Lower leg skin (tissue), 4 donors: ENCODE measurements around the gene F7. TPM values are rescaled to one million over a fixed set of nuclear protein-coding genes. Genes with fewer than 3 reads are reported as not detected.

Source experiments
- DNase-seq, 2 donors: peaks; one replicate each; pipeline ENCODE4 v3.0.0-alpha.2; 2019; ENCODE audit warnings: low spot score in 2 of 2
- H3K4me3 ChIP-seq: fragments of 200-600 bp; sonication (generic); 2 replicates; pipeline ENCODE4 v1.5.1; 2017; ENCODE audit warnings: mild to moderate bottlenecking, low read depth; ENCODE audit not compliant: poor library complexity, severe bottlenecking
- POLR2A ChIP-seq, 2 donors: fragments of 450-650 bp; IDR thresholded peaks; one replicate each; pipeline ENCODE4 v1.6.1; 2016 to 2017; ENCODE audit warnings: antibody characterized with exemption in 2 of 2, mild to moderate bottlenecking in 1 of 2, moderate library complexity in 1 of 2
- WGBS, 2 donors: methylation state at CpG; one replicate each; pipeline ENCODE4 v1.1.5; 2018; 5-methylcytosine and 5-hydroxymethylcytosine counted together
- intact Hi-C: fragments of 100-400 bp; cut with DNase I; formaldehyde crosslinking; loops from one replicate; pipeline ENCODE4 v1.15.0; 2023; ENCODE audit warnings: low total_unique reads
- total RNA-seq, 4 donors: library from RNA; depleted of rRNA; stranded (reverse); fragments of >200 nt; gene quantifications; one replicate each; pipeline ENCODE4 v1.1.0, GENCODE V29; 2016
- TF ChIP-seq, protein P1 (sequence below), 3 donors: fragments of 450-650 bp; IDR thresholded peaks; one replicate each; pipeline ENCODE4 v1.5.1; 2016; ENCODE audit warnings: antibody characterized with exemption in 3 of 3, mild to moderate bottlenecking in 3 of 3, moderate library complexity in 2 of 3

Gene F7
- total RNA-seq, 4 donors from 2014 or later: 0.13 TPM; not detected in 3

GRCh38 chr13:113086031-113086750 is 19.4 kb upstream of the F7 start:
- intact Hi-C loops: no loop called here
- DNase-seq: no peak
- 83 to 89% methylated on average over 23 to 31 of the region's 32 CpGs for WGBS, 2 donors
- no peak for TF ChIP-seq POLR2A (IDR thresholded peaks at IDR 0.05)
- TF ChIP-seq, protein P1, sequence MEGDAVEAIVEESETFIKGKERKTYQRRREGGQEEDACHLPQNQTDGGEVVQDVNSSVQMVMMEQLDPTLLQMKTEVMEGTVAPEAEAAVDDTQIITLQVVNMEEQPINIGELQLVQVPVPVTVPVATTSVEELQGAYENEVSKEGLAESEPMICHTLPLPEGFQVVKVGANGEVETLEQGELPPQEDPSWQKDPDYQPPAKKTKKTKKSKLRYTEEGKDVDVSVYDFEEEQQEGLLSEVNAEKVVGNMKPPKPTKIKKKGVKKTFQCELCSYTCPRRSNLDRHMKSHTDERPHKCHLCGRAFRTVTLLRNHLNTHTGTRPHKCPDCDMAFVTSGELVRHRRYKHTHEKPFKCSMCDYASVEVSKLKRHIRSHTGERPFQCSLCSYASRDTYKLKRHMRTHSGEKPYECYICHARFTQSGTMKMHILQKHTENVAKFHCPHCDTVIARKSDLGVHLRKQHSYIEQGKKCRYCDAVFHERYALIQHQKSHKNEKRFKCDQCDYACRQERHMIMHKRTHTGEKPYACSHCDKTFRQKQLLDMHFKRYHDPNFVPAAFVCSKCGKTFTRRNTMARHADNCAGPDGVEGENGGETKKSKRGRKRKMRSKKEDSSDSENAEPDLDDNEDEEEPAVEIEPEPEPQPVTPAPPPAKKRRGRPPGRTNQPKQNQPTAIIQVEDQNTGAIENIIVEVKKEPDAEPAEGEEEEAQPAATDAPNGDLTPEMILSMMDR (IDR thresholded peaks at IDR 0.05): no peak
- no peak overlapping the region for H3K4me3 ChIP-seq

DNA sequence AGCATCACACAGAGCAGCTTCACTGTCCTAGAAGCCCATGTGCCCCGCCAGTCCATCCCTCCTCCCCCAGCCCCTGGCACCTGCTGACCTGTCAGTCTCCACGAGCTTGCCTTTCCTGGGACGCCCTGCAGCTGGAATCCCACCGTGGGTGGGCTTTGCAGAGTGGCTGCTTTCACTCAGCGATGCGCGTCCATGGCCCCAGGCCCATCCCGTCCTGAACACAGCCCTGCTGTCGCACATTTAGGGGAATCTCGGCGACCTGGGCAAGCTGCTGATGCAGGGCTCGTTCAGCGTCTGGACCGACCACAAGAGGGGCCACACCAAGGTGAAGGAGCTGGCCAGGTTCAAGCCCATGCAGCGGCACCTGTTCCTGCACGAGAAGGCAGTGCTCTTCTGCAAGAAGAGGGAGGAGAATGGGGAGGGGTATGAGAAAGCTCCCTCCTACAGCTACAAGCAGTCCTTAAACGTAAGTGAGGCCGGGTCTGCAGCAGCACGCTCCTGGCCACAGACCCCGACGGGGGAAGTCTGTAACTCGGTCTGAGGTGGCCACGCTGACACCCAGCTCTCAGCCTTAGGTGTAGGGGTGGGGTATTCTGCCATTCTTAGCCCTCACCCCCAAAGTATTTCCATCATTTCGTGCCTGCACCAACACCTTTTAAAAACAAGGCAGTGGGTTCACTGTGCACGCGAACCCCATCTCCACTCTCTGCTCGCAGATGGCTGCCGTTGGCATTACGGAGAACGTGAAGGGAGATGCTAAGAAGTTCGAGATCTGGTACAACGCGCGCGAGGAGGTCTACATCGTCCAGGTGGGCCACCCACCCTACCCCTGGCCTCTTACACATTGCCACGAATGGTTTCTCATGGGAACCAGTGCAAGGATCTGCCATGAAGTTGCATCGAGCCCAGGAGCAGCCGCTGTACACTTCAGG is 18.3 kb upstream of the F7 start:
- intact Hi-C loops: no loop called here
- 92 to 94% methylated on average over 38 to 39 of the region's 39 CpGs for whole genome bisulfite sequencing, 2 donors
- no peak overlapping the region for H3K4me3 ChIP-seq
- TF ChIP-seq, protein P1 (IDR thresholded peaks at IDR 0.05): no peak
- no peak for TF ChIP-seq POLR2A (IDR thresholded peaks at IDR 0.05)
- DNase-seq: no peak

DNA sequence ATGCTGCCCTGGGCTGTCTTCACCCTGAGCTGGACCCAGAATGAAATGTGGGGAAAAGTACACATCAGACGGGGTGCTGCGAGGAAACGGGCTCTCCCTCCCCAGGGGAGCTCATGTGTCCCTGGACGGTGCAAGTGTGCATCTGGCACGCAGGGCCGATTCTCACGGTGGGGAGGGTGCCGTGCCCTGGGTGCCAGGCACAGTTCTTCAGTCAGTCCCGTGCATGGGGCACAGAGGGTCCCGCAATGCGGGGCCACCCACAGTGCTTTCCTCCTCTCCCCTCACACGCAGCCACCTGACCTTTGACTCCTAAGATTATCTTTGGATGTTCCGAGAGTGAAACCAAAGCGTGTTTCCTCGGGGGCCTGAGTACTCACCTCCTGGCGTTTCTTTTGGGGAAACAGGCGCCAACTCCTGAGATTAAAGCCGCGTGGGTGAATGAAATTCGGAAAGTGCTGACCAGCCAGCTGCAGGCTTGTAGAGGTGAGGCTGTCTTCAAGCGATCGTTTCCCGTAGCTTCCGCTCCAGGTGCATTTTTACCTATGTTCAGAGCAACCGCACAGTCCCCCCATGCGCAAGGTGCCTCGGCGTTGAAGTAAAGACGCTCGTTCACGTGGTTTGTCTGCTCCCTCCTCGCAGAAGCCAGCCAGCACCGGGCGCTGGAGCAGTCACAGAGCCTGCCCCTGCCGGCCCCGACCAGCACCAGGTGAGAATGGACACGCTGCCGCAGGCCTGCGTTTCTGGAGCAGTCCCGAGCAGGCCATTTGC is 17.5 kb upstream of the F7 start:
- H3K4me3 ChIP-seq: no peak overlapping the region
- WGBS, 2 donors: 94 to 95% methylated on average over 40 of the region's 40 CpGs
- no peak for DNase-seq
- no peak for TF ChIP-seq POLR2A (IDR thresholded peaks at IDR 0.05)
- TF ChIP-seq, protein P1 (IDR thresholded peaks at IDR 0.05): no peak
- intact Hi-C loops: no loop called here

GRCh38 chr13:113088691-113089020 is 16.9 kb upstream of the F7 start:
- H3K4me3 ChIP-seq: no peak overlapping the region
- intact Hi-C loops: no loop called here
- 85 to 86% methylated on average over 16 to 17 of the region's 17 CpGs for WGBS, 2 donors
- no peak for DNase-seq
- TF ChIP-seq, protein P1 (IDR thresholded peaks at IDR 0.05): no peak
- TF ChIP-seq POLR2A (IDR thresholded peaks at IDR 0.05): no peak

DNA sequence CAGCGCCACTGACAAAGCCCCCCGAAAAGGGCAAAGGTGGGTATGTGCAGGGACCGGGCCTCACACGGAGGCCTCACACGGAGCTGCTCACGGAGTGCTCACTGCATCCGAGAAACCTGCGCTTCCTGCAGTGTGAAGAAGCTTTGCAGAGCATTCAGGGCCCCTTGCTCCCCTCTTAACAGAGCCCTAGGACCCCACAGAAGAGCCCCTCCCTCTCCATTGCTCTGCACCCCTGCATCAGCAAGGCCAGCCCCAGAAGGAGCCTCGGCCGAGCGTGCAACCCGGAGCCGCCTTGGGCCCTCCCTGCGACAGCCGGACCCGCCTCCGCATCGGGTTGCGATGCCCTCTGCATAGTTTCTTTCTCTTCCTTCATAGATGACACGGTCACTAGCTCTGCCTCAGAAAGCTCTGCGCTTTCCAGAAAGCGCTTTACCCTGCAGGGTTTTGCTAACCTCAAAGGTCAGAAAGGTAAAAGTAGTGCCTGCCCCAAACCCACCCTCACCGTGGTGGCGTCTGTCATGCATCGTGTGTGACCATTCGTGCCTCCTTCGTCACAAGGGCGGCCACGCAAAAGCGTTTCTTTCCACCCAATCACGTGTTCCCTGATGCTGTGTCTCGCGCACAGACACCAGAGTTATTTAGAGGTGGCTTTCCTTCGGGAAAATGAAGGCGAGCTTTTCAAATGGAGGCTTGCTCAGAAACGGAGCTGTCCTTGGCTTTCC is 15.7 kb upstream of the F7 start:
- intact Hi-C loops: no loop called here
- TF ChIP-seq, protein P1 (IDR thresholded peaks at IDR 0.05): no peak
- no peak for TF ChIP-seq POLR2A (IDR thresholded peaks at IDR 0.05)
- 88 to 89% methylated on average over 36 of the region's 36 CpGs for WGBS, 2 donors
- H3K4me3 ChIP-seq: no peak overlapping the region
- no peak for DNase-seq
